ENCODE results near the gene CAPN3. TPM values are rescaled to one million over a fixed set of nuclear protein-coding genes. Genes with fewer than 3 reads are reported as not detected.

CAPN3 gene
- total and polyA plus RNA-seq, 7 donors, result 4.4 to 18.8 (median 6.8) TPM

DNA sequence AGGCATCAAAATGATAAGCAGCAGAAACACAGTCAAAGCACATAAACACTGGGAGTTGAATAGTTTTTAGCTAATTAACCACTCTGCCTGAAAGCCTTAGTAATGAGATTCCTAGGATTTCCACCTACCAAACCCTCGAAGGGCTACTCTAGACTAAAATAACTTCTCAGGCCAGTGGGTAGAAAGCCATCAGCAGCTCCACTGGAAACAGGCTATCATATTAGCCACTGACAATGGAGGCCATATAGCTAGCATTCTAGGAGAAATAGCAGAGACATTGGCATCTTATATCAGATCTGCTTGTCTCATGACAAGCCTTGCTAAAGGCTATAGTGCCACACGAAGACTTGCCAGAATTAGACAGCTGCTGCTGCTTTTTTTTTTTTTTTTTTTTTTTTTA, 4.5 kb upstream of the CAPN3 start:
- Histone ChIP-seq H3K27me3 (no peaks in the 10 kb centered on the region), H3K4me1 (no peaks in the 10 kb centered on the region), H3K4me3 (no peak overlapping the region), H3K9me3 (no peaks in the 10 kb centered on the region), H3K27ac (no peak overlapping the region), H3K36me3 (peaks cover 0 to 69% (median 12%) of the 10 kb centered on the region in 4 donors)
- no peak for DNase-seq
- no peak for TF ChIP-seq EP300 (IDR thresholded peaks at IDR 0.05)
- TF ChIP-seq POLR2AphosphoS5 (IDR thresholded peaks at IDR 0.05), result no peak
- 64 to 82% methylated on average over 2 of the region's 2 CpGs for WGBS, 2 donors
- intact Hi-C loops (cut with DNase I), result no loop called here

DNA sequence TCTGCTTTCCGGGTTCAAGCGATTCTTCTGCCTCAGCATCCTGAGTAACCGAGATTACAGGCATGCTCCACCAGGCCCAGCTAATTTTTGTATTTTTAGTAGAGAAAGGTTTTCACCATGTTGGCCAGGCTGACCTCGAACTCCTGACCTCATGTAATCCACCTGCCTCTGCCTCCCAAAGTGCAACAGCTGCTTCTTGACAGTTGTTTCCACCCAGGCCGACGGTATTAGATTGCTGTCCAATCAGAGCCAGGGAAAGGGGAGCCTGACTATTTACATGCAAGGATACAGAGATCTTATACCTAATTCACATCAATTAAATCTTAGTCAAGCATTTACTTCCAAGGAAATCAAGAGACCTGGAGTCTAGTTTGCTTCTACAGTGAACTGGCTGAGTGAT, 4.0 kb upstream of the CAPN3 start:
- TF ChIP-seq EP300 (IDR thresholded peaks at IDR 0.05), result no peak
- TF ChIP-seq POLR2AphosphoS5 (IDR thresholded peaks at IDR 0.05), result no peak
- no peak for TF ChIP-seq CTCF (IDR thresholded peaks at IDR 0.05)
- no peak for TF ChIP-seq POLR2A (IDR thresholded peaks at IDR 0.05)
- Histone ChIP-seq H3K27me3 (no peaks in the 10 kb centered on the region), H3K9me3 (no peaks in the 10 kb centered on the region), H3K27ac (no peak overlapping the region), H3K36me3 (peaks cover 0 to 73% (median 12%) of the 10 kb centered on the region in 4 donors), H3K4me1 (no peaks in the 10 kb centered on the region), H3K4me3 (no peak overlapping the region)
- intact Hi-C loops (cut with DNase I), result no loop called here
- no peak for DNase-seq
- WGBS, 2 donors, result 90 to 94% methylated on average over 6 of the region's 6 CpGs

DNA sequence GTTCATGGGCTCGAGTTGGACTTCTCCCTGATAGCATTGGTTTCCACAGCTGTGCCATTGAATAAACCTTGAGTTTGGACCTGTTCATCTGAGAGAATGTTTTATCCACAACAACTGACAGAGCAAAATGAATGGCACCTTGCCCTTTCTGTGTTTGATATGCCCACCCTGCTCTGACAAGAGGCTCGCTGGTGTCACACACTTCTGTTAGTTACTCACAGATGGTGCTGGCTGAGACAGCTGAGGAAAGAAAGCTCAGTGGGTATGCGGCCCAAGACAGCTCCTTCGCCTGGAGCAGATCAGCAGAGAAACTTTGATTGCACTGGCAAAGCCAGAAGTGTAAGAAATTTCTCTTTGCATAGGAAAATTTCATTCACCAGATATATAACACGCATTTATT, 2.5 kb upstream of the CAPN3 start:
- intact Hi-C loops (cut with DNase I), result no loop called here
- TF ChIP-seq POLR2AphosphoS5 (IDR thresholded peaks at IDR 0.05) (no peak), EP300 (IDR thresholded peaks at IDR 0.05) (no peak), CTCF (IDR thresholded peaks at IDR 0.05) (no peak), POLR2A (IDR thresholded peaks at IDR 0.05) (no peak)
- H3K27me3 ChIP-seq, result no peaks in the 10 kb centered on the region
- no peak overlapping the region for H3K27ac ChIP-seq
- no peak overlapping the region for H3K4me3 ChIP-seq
- no peaks in the 10 kb centered on the region for H3K4me1 ChIP-seq
- H3K36me3 ChIP-seq, result peaks cover 0 to 58% (median 10%) of the 10 kb centered on the region in 4 donors
- no peak for DNase-seq
- whole genome bisulfite sequencing, 2 donors, result 89 to 94% methylated on average over 5 of the region's 5 CpGs
- no peaks in the 10 kb centered on the region for H3K9me3 ChIP-seq

DNA sequence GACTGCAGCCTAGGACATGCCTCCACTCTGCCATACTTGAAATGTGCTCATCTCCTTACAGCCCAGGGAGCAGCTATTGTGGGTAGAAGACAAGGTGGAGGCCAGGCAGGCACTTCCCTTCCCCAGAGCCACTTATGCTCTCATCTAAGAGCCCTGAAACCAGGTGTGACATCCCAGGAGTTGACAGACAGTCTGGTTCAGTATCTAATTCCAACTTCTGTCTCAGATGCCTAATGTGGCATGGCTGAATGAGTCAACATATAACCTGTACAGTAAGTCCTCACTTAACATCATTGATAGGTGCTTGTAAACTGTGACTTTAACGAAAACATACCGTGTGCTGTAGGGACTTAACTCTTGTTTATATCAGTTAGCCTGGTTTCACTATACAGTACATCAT, 1.2 kb upstream of the CAPN3 start:
- Histone ChIP-seq H3K36me3 (peaks cover 0 to 45% (median 1%) of the 10 kb centered on the region in 4 donors), H3K4me3 (no peak overlapping the region), H3K27ac (no peak overlapping the region), H3K27me3 (no peaks in the 10 kb centered on the region), H3K9me3 (no peaks in the 10 kb centered on the region), H3K4me1 (no peaks in the 10 kb centered on the region)
- DNase-seq, result no peak
- TF ChIP-seq CTCF (IDR thresholded peaks at IDR 0.05) (no peak), EP300 (IDR thresholded peaks at IDR 0.05) (no peak), POLR2AphosphoS5 (IDR thresholded peaks at IDR 0.05) (no peak), POLR2A (IDR thresholded peaks at IDR 0.05) (no peak)
- WGBS, 2 donors, result 89 to 90% methylated on average over 2 of the region's 2 CpGs
- intact Hi-C loops (cut with DNase I), result no loop called here

DNA sequence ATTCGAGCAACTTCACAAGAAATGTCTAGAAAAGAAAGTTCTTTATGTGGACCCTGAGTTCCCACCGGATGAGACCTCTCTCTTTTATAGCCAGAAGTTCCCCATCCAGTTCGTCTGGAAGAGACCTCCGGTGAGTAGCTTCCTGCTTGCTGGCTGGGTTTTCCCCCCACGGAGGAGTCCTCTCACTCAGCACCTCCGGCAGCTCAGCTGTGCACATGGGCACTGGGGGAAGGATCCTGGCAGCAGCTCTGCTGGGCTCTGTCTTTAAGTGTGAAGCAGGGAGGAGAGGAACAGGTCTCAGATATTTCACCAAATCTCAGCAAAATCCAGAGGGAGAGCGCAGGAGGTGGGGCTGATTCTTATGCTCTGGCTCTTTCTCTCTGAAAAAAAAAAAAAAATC, 684 bp downstream of the CAPN3 start:
- no peak overlapping the region for H3K4me3 ChIP-seq
- intact Hi-C loops (cut with DNase I), result no loop called here
- peaks cover 0 to 28% (median 0%) of the 10 kb centered on the region in 4 donors for H3K36me3 ChIP-seq
- no peak for DNase-seq
- no peaks in the 10 kb centered on the region for H3K4me1 ChIP-seq
- H3K9me3 ChIP-seq, result no peaks in the 10 kb centered on the region
- H3K27me3 ChIP-seq, result no peaks in the 10 kb centered on the region
- WGBS, 2 donors, result 70 to 87% methylated on average over 7 of the region's 7 CpGs
- no peak overlapping the region for H3K27ac ChIP-seq
- no peak for TF ChIP-seq CTCF (IDR thresholded peaks at IDR 0.05)
- no peak for TF ChIP-seq POLR2AphosphoS5 (IDR thresholded peaks at IDR 0.05)
- TF ChIP-seq EP300 (IDR thresholded peaks at IDR 0.05), result no peak
- TF ChIP-seq POLR2A (IDR thresholded peaks at IDR 0.05), result no peak

All from sigmoid colon (tissue), 7 donors.